H1 (cell line): ENCODE data around the gene ALPK3. TPM values are rescaled to one million over a fixed set of nuclear protein-coding genes. Genes with fewer than 3 reads are reported as not detected.

Source experiments
- CTCF ChIA-PET: fragments of 300-600 bp; sonication (Branson Sonifier 250); formaldehyde crosslinking; loops from one replicate; lab custom pipeline; 2021; ENCODE audit not compliant: partially characterized antibody; lab: Charles Lee
- POLR2A ChIA-PET: fragments of 300-600 bp; sonication (Branson Sonifier 250); formaldehyde crosslinking; loops from one replicate; lab custom pipeline; 2021; ENCODE audit warnings: inconsistent platforms; ENCODE audit not compliant: partially characterized antibody; lab: Charles Lee
- DNase-seq, 2 experiments: peaks; one replicate each; pipeline versions ENCODE4 v3.0.0 to v3.0.0-alpha.2; 2010 to 2022; ENCODE audit warnings: low spot score in 2 of 2, low read depth in 1 of 2, mixed read lengths in 1 of 2
- FAIRE-seq: peaks from 2 replicates; lab custom pipeline; 2011; peaks lifted over from hg19 to GRCh38; lab: Jason Lieb, UNC
- H2AFZ ChIP-seq: 2 replicates; pipeline ENCODE4 v1.8.1; 2012; ENCODE audit warnings: low read length, inconsistent platforms
- H2AK5ac ChIP-seq: 2 replicates; pipeline ENCODE4 v1.6.1; 2013; ENCODE audit warnings: low read depth, low read length
- H2BK120ac ChIP-seq: replicated peaks from 2 replicates; pipeline ENCODE3; 2013; ENCODE audit warnings: low read depth, low read length, inconsistent platforms
- H2BK12ac ChIP-seq: 2 replicates; pipeline ENCODE4 v1.6.1; 2013; ENCODE audit warnings: low read depth, low read length
- H2BK15ac ChIP-seq: 2 replicates; pipeline ENCODE4 v1.6.1; 2013; ENCODE audit warnings: low read length
- H2BK20ac ChIP-seq: 2 replicates; pipeline ENCODE4 v1.6.1; 2013; ENCODE audit warnings: low read length
- H2BK5ac ChIP-seq: 2 replicates; pipeline ENCODE4 v1.6.1; 2013; ENCODE audit warnings: low read depth, low read length
- H3K14ac ChIP-seq: 2 replicates; pipeline ENCODE4 v1.6.1; 2013; ENCODE audit warnings: inconsistent platforms; ENCODE audit not compliant: insufficient read length
- H3K18ac ChIP-seq: 2 replicates; pipeline ENCODE4 v1.6.1; 2013; ENCODE audit warnings: low read length; ENCODE audit errors: extremely low read depth
- H3K23ac ChIP-seq: 2 replicates; pipeline ENCODE4 v1.6.1; 2013; ENCODE audit warnings: inconsistent platforms; ENCODE audit not compliant: insufficient read length
- H3K23me2 ChIP-seq: 2 replicates; pipeline ENCODE4 v1.6.1; 2013; ENCODE audit warnings: low read depth, low read length
- H3K27ac ChIP-seq: 2 replicates; pipeline ENCODE4 v1.6.1; 2011; ENCODE audit warnings: low read depth, low read length, inconsistent platforms
- H3K27me3 ChIP-seq, 4 experiments: replicated peaks in 1 of 4; 1 replicate in 1 of 4; 2 replicates in 3 of 4; pipeline versions ENCODE4 v1.6.1 to v1.8.1; 2011 to 2013; ENCODE audit warnings: low read length in 3 of 4, mild to moderate bottlenecking in 3 of 4, inconsistent platforms in 2 of 4, mixed read lengths in 2 of 4, moderate library complexity in 1 of 4; ENCODE audit not compliant: control insufficient read depth in 3 of 4, insufficient read depth in 3 of 4; ENCODE audit errors: extremely low read depth in 1 of 4
- H3K36me3 ChIP-seq, 4 experiments: 2 replicates each; pipeline versions ENCODE4 v1.6.1 to v1.8.1; 2011 to 2013; ENCODE audit warnings: mild to moderate bottlenecking in 4 of 4, low read length in 3 of 4, moderate library complexity in 2 of 4, control low read depth in 1 of 4, inconsistent platforms in 1 of 4; ENCODE audit not compliant: insufficient read depth in 4 of 4, control insufficient read depth in 2 of 4
- H3K4ac ChIP-seq: replicated peaks from 2 replicates; pipeline ENCODE3; 2013; ENCODE audit warnings: low read length, low read depth, mixed read lengths, inconsistent platforms; ENCODE audit not compliant: insufficient read length
- H3K4me1 ChIP-seq, 4 experiments: replicated peaks in 1 of 4; 1 replicate in 1 of 4; 2 replicates in 3 of 4; pipeline versions ENCODE4 v1.6.1 to v1.8.1; 2011 to 2013; ENCODE audit warnings: low read length in 3 of 4, inconsistent platforms in 2 of 4, mixed read lengths in 1 of 4; ENCODE audit not compliant: insufficient read depth in 4 of 4, control insufficient read depth in 3 of 4
- H3K4me2 ChIP-seq, 2 experiments: 2 replicates each; pipeline versions ENCODE4 v1.6.1 to v1.8.1; 2011 to 2013; ENCODE audit warnings: low read depth in 2 of 2, low read length in 2 of 2, control low read depth in 1 of 2, inconsistent platforms in 1 of 2, mild to moderate bottlenecking in 1 of 2; ENCODE audit not compliant: insufficient read depth in 1 of 2
- H3K4me3 ChIP-seq, 4 experiments: fragments of 200-600, 300-600 bp in 1 of 4; sonication (generic), shearing (Covaris generic), sonication (Bioruptor Twin) in 1 of 4; 2 replicates each; pipeline versions ENCODE4 v1.5.1 to v1.8.1; 2011 to 2016; ENCODE audit warnings: low read length in 4 of 4, low read depth in 3 of 4, control low read depth in 2 of 4, inconsistent platforms in 2 of 4, mild to moderate bottlenecking in 2 of 4, mixed read lengths in 1 of 4, moderate library complexity in 1 of 4; ENCODE audit not compliant: insufficient read depth in 2 of 4; ENCODE audit errors: extremely low read depth in 1 of 4
- H3K56ac ChIP-seq: replicated peaks from 2 replicates; pipeline ENCODE3; 2013; ENCODE audit warnings: low read depth, mild to moderate bottlenecking, mixed read lengths, low read length, inconsistent platforms; ENCODE audit not compliant: insufficient read length
- H3K79me1 ChIP-seq: 2 replicates; pipeline ENCODE4 v1.6.1; 2013; ENCODE audit warnings: low read depth, low read length, control low read depth
- H3K79me2 ChIP-seq, 2 experiments: 2 replicates each; pipeline versions ENCODE4 v1.6.1 to v1.8.1; 2012 to 2013; ENCODE audit warnings: low read length in 2 of 2, mild to moderate bottlenecking in 2 of 2, inconsistent platforms in 1 of 2; ENCODE audit not compliant: insufficient read depth in 2 of 2, control insufficient read depth in 1 of 2
- H3K9ac ChIP-seq, 4 experiments: replicated peaks in 1 of 4; 1 replicate in 1 of 4; 2 replicates in 3 of 4; pipeline versions ENCODE4 v1.6.1 to v1.8.1; 2011 to 2013; ENCODE audit warnings: low read depth in 3 of 4, low read length in 3 of 4, control low read depth in 2 of 4, mild to moderate bottlenecking in 2 of 4, moderate library complexity in 2 of 4, inconsistent platforms in 1 of 4; ENCODE audit errors: extremely low read depth in 1 of 4
- H3K9me3 ChIP-seq, 2 experiments: 2 replicates each; pipeline versions ENCODE4 v1.6.1 to v1.8.1; 2012 to 2013; ENCODE audit warnings: mild to moderate bottlenecking in 2 of 2, moderate library complexity in 2 of 2, control low read depth in 1 of 2, inconsistent platforms in 1 of 2, low read depth in 1 of 2, low read length in 1 of 2, mixed read lengths in 1 of 2; ENCODE audit not compliant: insufficient read depth in 2 of 2
- H4K20me1 ChIP-seq, 2 experiments: replicated peaks in 1 of 2; 2 replicates each; pipeline versions ENCODE3 to v1.8.1; 2011 to 2013; ENCODE audit warnings: inconsistent platforms in 2 of 2, low read length in 2 of 2, mild to moderate bottlenecking in 1 of 2; ENCODE audit not compliant: insufficient read depth in 2 of 2, control insufficient read depth in 1 of 2
- H4K5ac ChIP-seq: 2 replicates; pipeline ENCODE4 v1.6.1; 2013; ENCODE audit warnings: low read length, low read depth, mixed read lengths, inconsistent platforms; ENCODE audit not compliant: insufficient read length
- H4K8ac ChIP-seq: 2 replicates; pipeline ENCODE4 v1.8.0; 2013; ENCODE audit warnings: mild to moderate bottlenecking, moderate library complexity, low read length, inconsistent platforms; ENCODE audit not compliant: insufficient read depth; ENCODE audit errors: extremely low read depth
- H4K91ac ChIP-seq: replicated peaks from 2 replicates; pipeline ENCODE3; 2013; ENCODE audit warnings: low read length, mixed read lengths, inconsistent platforms; ENCODE audit not compliant: insufficient read length
- CHD2 ChIP-seq: IDR thresholded peaks from 2 replicates; pipeline ENCODE4 v1.6.1; 2012; ENCODE audit warnings: low read length, improper control_type of control experiment
- EGR1 ChIP-seq: IDR thresholded peaks from 2 replicates; pipeline ENCODE4 v1.6.1; 2011; ENCODE audit warnings: low read depth, low read length, borderline replicate concordance
- EP300 ChIP-seq, 2 experiments: IDR thresholded peaks; 1 replicate in 1 of 2; 2 replicates in 1 of 2; pipeline ENCODE4 v1.6.1; 2011 to 2012; ENCODE audit warnings: low read depth in 2 of 2, low read length in 2 of 2, mild to moderate bottlenecking in 2 of 2, borderline replicate concordance in 1 of 2, inconsistent platforms in 1 of 2, moderate library complexity in 1 of 2
- GABPA ChIP-seq: IDR thresholded peaks from 2 replicates; pipeline ENCODE4 v1.6.1; 2011; ENCODE audit warnings: mild to moderate bottlenecking, low read length, moderate library complexity, borderline replicate concordance; ENCODE audit not compliant: insufficient read depth
- HDAC2 ChIP-seq, 2 experiments: fragments of 300-600 bp in 1 of 2; sonication (generic) in 1 of 2; IDR thresholded peaks; 2 replicates each; pipeline ENCODE4 v1.6.1; 2011 to 2012; ENCODE audit warnings: low read depth in 2 of 2, low read length in 2 of 2, mild to moderate bottlenecking in 2 of 2, moderate library complexity in 2 of 2, borderline replicate concordance in 1 of 2, inconsistent platforms in 1 of 2
- KDM4A ChIP-seq: IDR thresholded peaks from one replicate; pipeline ENCODE4 v1.7.1; 2012; ENCODE audit warnings: low read depth, mild to moderate bottlenecking, moderate library complexity, low read length, inconsistent platforms; ENCODE audit not compliant: severe bottlenecking
- POU5F1 ChIP-seq: IDR thresholded peaks from 2 replicates; pipeline ENCODE4 v1.6.1; 2011; ENCODE audit warnings: low read depth, mild to moderate bottlenecking, low read length, moderate library complexity
- SAP30 ChIP-seq: fragments of 300-600 bp; sonication (generic); IDR thresholded peaks from 2 replicates; pipeline ENCODE4 v1.7.1; 2012; ENCODE audit warnings: low read length, moderate library complexity, mild to moderate bottlenecking, inconsistent platforms; ENCODE audit not compliant: insufficient read depth, insufficient replicate concordance
- TCF12 ChIP-seq: IDR thresholded peaks from 2 replicates; pipeline ENCODE4 v1.6.1; 2011; ENCODE audit warnings: low read depth, mild to moderate bottlenecking, low read length
- YY1 ChIP-seq: IDR thresholded peaks from 2 replicates; pipeline ENCODE4 v1.6.1; 2011; ENCODE audit warnings: low read depth, mild to moderate bottlenecking, low read length
- ZNF274 ChIP-seq: IDR thresholded peaks from 2 replicates; pipeline ENCODE4 v1.7.0; 2012; ENCODE audit warnings: low read length, borderline replicate concordance; ENCODE audit errors: extremely low read depth
- WGBS, 2 experiments: shearing (Covaris generic) in 1 of 2; methylation state at CpG; one replicate each; pipeline versions ENCODE4 v1.1.6 to v1.1.7; 2013 to 2015; ENCODE audit warnings: low lambda C conversion rate in 2 of 2, mixed read lengths in 2 of 2, inconsistent platforms in 1 of 2, low coverage in 1 of 2, missing lambda C conversion rate in 1 of 2; ENCODE audit not compliant: insufficient replicate concordance in 2 of 2, insufficient coverage in 1 of 2, insufficient read length in 1 of 2; ENCODE audit errors: extremely low coverage in 1 of 2, missing lambda C conversion rate in 1 of 2; 5-methylcytosine and 5-hydroxymethylcytosine counted together
- polyA plus RNA-seq, 7 experiments: library from polyadenylated mRNA; depleted of rRNA in 3 of 7; stranded (reverse) in 5 of 7; unstranded in 2 of 7; fragments of >200 nt in 5 of 7; fragments of 200-250 nt in 2 of 7; gene quantifications; 1 replicate in 5 of 7; 2 replicates in 1 of 7; 4 replicates in 1 of 7; pipeline versions ENCODE4 v1.2.1 to v1.2.3, GENCODE V29; 2011 to 2013; ENCODE audit warnings: missing spikeins in 2 of 7, mixed read lengths in 2 of 7
- total RNA-seq: library from RNA; stranded (reverse); fragmentation: NEBNext Ultra II Directional; extraction: Animal tissue kit (Norgen Biotek cat#: 25700); gene quantifications from 2 replicates; pipeline ENCODE4 v1.2.1, GENCODE V29; 2021
- TF ChIP-seq, protein P1 (sequence below): IDR thresholded peaks from 2 replicates; pipeline ENCODE4 v1.6.1; 2012; ENCODE audit warnings: inconsistent platforms

Gene ALPK3
- total and polyA plus RNA-seq, 2 of the 8 experiments (the other 6 are each of a cell fraction or from before 2014, with no cell fraction given) = 4.4 to 19.2 TPM

DNA sequence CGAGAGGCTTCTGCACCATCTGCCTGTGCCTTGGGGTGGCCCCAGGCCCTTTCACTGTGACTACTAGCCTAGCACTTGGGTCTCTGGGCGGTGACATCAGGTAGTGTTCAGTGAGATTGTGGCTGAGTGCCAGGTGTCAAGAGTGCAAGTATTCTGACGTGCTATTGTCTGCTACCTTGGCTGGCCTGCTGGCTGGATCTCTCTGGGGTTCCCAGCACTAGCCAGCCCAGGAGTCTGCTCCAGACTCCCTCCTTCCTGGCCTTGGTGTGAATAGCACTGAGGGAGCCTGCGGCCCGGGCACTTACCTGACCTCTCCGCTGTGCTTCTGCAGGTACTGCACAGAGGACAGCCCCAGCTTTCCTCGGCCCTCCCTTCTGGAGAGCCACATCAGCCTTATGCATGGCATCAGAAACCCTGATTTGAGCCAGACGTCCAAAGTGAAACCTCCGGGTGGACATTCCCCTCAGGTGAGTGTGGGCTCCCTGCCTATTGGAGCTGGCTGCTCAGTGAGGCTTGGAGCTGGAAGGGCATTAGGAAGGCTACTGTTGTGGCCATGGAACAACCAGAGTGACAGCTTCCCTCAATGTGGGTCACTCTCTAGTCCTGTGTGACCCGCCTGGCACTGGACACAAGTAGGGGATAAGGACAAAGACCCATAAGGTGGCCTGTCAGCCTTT lies 17.5 kb upstream of the ALPK3 start:
- H3K4ac ChIP-seq = no peak overlapping the region
- no peak overlapping the region for H2BK5ac ChIP-seq
- no peaks in the 10 kb centered on the region for H3K79me1 ChIP-seq
- no peak overlapping the region for H4K5ac ChIP-seq
- no peak overlapping the region; the same call in 1 of the 2 replicates for H4K8ac ChIP-seq
- no peak overlapping the region for H3K14ac ChIP-seq
- H3K4me1 ChIP-seq = no peaks in the 10 kb centered on the region
- peaks cover 0 to 30% (median 19%) of the 10 kb centered on the region in 4 experiments; a peak in 6 of 8 replicates for H3K36me3 ChIP-seq
- CTCF ChIA-PET = interaction anchor here (1.0 to 1.4 kb wide), 3 partner anchors 9 to 18 kb away, joined by 4 read pairs; partner anchors contain the start of gene ALPK3
- no peak overlapping the region for H3K4me2 ChIP-seq
- H3K9me3 ChIP-seq = no peaks in the 10 kb centered on the region
- no peak overlapping the region for H3K4me3 ChIP-seq
- DNase-seq (no peak), FAIRE-seq (no peak)
- no peak overlapping the region for H2BK15ac ChIP-seq
- no peaks in the 10 kb centered on the region for H3K27me3 ChIP-seq
- no peak overlapping the region for H3K23ac ChIP-seq
- peaks cover 0 to 9% of the 10 kb centered on the region in 2 experiments for H4K20me1 ChIP-seq
- no peaks in the 10 kb centered on the region for H3K23me2 ChIP-seq
- H2AK5ac ChIP-seq = no peak overlapping the region
- no peak overlapping the region for H3K56ac ChIP-seq
- H4K91ac ChIP-seq = no peak overlapping the region
- no peak overlapping the region for H2BK12ac ChIP-seq
- no peaks in the 10 kb centered on the region for H3K79me2 ChIP-seq
- H3K9ac ChIP-seq = no peak overlapping the region
- no peak overlapping the region for H2BK120ac ChIP-seq
- 90% methylated on average over 10 of the region's 10 CpGs; no CpG with 5 or more reads in 1 of the 2 experiments for WGBS, 2 experiments
- no peak overlapping the region for H3K27ac ChIP-seq
- H2AFZ ChIP-seq = no peak overlapping the region
- H3K18ac ChIP-seq = no peak overlapping the region
- POLR2A ChIA-PET = interaction anchor here (1.3 kb wide), 1 partner anchor 10 kb away, joined by 3 read pairs; no protein-coding TSS in a partner anchor
- no peak overlapping the region for H2BK20ac ChIP-seq
- TF ChIP-seq, protein P1, sequence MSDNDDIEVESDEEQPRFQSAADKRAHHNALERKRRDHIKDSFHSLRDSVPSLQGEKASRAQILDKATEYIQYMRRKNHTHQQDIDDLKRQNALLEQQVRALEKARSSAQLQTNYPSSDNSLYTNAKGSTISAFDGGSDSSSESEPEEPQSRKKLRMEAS = no peak
- no peak for TF ChIP-seq SAP30
- TF ChIP-seq CHD2 = no peak
- no peak for TF ChIP-seq KDM4A
- no peak for TF ChIP-seq EP300 (IDR thresholded peaks at IDR 0.05; ENCODE audit: borderline replicate concordance in 1 of 2, low read depth in 2 of 2, low read length in 2 of 2)
- TF ChIP-seq YY1 = no peak
- no peak for TF ChIP-seq HDAC2 (IDR thresholded peaks at IDR 0.05; ENCODE audit: borderline replicate concordance in 1 of 2, low read depth in 2 of 2, low read length in 2 of 2)
- TF ChIP-seq GABPA = no peak
- no peak for TF ChIP-seq TCF12
- TF ChIP-seq POU5F1 = no peak
- no peak for TF ChIP-seq ZNF274
- TF ChIP-seq EGR1 = no peak
